Measurements from ENCODE around the gene ZSWIM1.

- TF ChIP-seq, protein P1, sequence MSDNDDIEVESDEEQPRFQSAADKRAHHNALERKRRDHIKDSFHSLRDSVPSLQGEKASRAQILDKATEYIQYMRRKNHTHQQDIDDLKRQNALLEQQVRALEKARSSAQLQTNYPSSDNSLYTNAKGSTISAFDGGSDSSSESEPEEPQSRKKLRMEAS (IDR thresholded peaks at IDR 0.05), result no peak
- TF ChIP-seq YY1 (IDR thresholded peaks at IDR 0.05; ENCODE audit: low read depth) (no peak), EGR1 (IDR thresholded peaks at IDR 0.05) (no peak), EP300 (IDR thresholded peaks at IDR 0.05; ENCODE audit: borderline replicate concordance) (no peak), CEBPB (IDR thresholded peaks at IDR 0.05) (no peak), TAF1 (IDR thresholded peaks at IDR 0.05; ENCODE audit: low read depth) (no peak)
- TF ChIP-seq, protein P2, sequence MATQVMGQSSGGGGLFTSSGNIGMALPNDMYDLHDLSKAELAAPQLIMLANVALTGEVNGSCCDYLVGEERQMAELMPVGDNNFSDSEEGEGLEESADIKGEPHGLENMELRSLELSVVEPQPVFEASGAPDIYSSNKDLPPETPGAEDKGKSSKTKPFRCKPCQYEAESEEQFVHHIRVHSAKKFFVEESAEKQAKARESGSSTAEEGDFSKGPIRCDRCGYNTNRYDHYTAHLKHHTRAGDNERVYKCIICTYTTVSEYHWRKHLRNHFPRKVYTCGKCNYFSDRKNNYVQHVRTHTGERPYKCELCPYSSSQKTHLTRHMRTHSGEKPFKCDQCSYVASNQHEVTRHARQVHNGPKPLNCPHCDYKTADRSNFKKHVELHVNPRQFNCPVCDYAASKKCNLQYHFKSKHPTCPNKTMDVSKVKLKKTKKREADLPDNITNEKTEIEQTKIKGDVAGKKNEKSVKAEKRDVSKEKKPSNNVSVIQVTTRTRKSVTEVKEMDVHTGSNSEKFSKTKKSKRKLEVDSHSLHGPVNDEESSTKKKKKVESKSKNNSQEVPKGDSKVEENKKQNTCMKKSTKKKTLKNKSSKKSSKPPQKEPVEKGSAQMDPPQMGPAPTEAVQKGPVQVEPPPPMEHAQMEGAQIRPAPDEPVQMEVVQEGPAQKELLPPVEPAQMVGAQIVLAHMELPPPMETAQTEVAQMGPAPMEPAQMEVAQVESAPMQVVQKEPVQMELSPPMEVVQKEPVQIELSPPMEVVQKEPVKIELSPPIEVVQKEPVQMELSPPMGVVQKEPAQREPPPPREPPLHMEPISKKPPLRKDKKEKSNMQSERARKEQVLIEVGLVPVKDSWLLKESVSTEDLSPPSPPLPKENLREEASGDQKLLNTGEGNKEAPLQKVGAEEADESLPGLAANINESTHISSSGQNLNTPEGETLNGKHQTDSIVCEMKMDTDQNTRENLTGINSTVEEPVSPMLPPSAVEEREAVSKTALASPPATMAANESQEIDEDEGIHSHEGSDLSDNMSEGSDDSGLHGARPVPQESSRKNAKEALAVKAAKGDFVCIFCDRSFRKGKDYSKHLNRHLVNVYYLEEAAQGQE (IDR thresholded peaks at IDR 0.05; ENCODE audit: low read depth), result no peak
These were observed 8.4 kb upstream of the ZSWIM1 start for GRCh38 chr20:45872626-45873025.
